ENCODE data around the gene VPS13D.

GRCh38 chr1:12201352-12202189, 28.3 kb upstream of the VPS13D start:
- TF ChIP-seq EZH2 (IDR thresholded peaks at IDR 0.05) (no peak), POLR2AphosphoS5 (IDR thresholded peaks at IDR 0.05; ENCODE audit: borderline replicate concordance, low read depth, low read length) (no peak)

Data from SK-N-MC (cell line).